WTC11 (cell line): ENCODE measurements around the gene SLC25A28.

Source experiments
- CDX4 ChIP-seq: fragments of 250-450 bp; sonication (Bioruptor Pico); IDR thresholded peaks from 2 replicates; pipeline ENCODE4 v1.9.0; 2021; ENCODE audit warnings: moderate library complexity, mild to moderate bottlenecking, inconsistent platforms, borderline replicate concordance
- CTCF ChIP-seq: fragments of 200-600 bp; IDR thresholded peaks from 2 replicates; pipeline ENCODE4 v1.8.0; 2022; ENCODE audit warnings: antibody characterized with exemption
- FOXP4 ChIP-seq: sonication (generic); formaldehyde crosslinking; IDR thresholded peaks from 2 replicates; pipeline ENCODE4 v1.8.0; 2022; ENCODE audit warnings: mild to moderate bottlenecking, missing genetic modification reagents
- HMGXB4 ChIP-seq: sonication (generic); formaldehyde crosslinking; IDR thresholded peaks from 2 replicates; pipeline ENCODE4 v1.8.1; 2023; ENCODE audit warnings: mild to moderate bottlenecking, moderate library complexity, missing genetic modification reagents
- JAZF1 ChIP-seq: fragments of 250-450 bp; sonication (Bioruptor Pico); IDR thresholded peaks from 2 replicates; pipeline ENCODE4 v1.9.0; 2021; ENCODE audit warnings: moderate library complexity, mild to moderate bottlenecking, inconsistent platforms
- JUN ChIP-seq: sonication (generic); formaldehyde crosslinking; IDR thresholded peaks from 2 replicates; pipeline ENCODE4 v1.8.0; 2023; ENCODE audit warnings: mild to moderate bottlenecking, missing genetic modification reagents
- TCF7 ChIP-seq: sonication (generic); formaldehyde crosslinking; IDR thresholded peaks from 2 replicates; pipeline ENCODE4 v1.8.0; 2022; ENCODE audit warnings: mild to moderate bottlenecking, low read depth, missing genetic modification reagents, moderate library complexity
- ZNF232 ChIP-seq: sonication (generic); formaldehyde crosslinking; IDR thresholded peaks from 2 replicates; pipeline ENCODE4 v1.8.0; 2022; ENCODE audit warnings: mild to moderate bottlenecking, missing genetic modification reagents
- ZNF512 ChIP-seq: sonication (generic); formaldehyde crosslinking; IDR thresholded peaks from 2 replicates; pipeline ENCODE4 v1.8.1; 2022; ENCODE audit warnings: missing genetic modification reagents, borderline replicate concordance

- no peak for TF ChIP-seq CTCF
- TF ChIP-seq ZNF512 (CRISPR knock-in tag): no peak
- TF ChIP-seq JAZF1 (CRISPR knock-in tag): no peak
- no peak for TF ChIP-seq HMGXB4 (CRISPR knock-in tag)
- no peak for TF ChIP-seq ZNF232 (CRISPR knock-in tag)
- no peak for TF ChIP-seq CDX4 (CRISPR knock-in tag)
- no peak for TF ChIP-seq TCF7 (CRISPR knock-in tag)
- TF ChIP-seq JUN: no peak
- no peak for TF ChIP-seq FOXP4
Measured at GRCh38 chr10:99633832-99634231, 13.6 kb upstream of the SLC25A28 start.
